GM20000 (cell line): ENCODE measurements around the gene SDHAF3.
A peak's percentile ranks its signal among the peaks of the same experiment; 100 is the strongest.
"Not testable (repeated sequence)": the region's sequence is repeated elsewhere in the genome, so short reads cannot be mapped to it uniquely, and the experiment has no call there.

Experiments
- DNase-seq: peaks from one replicate; pipeline ENCODE4 v3.0.0; 2012; ENCODE audit warnings: low spot score
- TF ChIP-seq, protein P1 (sequence below): IDR thresholded peaks from 2 replicates; pipeline ENCODE4 v1.5.1; 2012; ENCODE audit warnings: mild to moderate bottlenecking, control low read depth; ENCODE audit errors: extremely low read depth, missing control alignments

SDHAF3 gene

GRCh38 chr7:97166308-97166707, 48.8 kb downstream of the SDHAF3 start:
- TF ChIP-seq, protein P1, sequence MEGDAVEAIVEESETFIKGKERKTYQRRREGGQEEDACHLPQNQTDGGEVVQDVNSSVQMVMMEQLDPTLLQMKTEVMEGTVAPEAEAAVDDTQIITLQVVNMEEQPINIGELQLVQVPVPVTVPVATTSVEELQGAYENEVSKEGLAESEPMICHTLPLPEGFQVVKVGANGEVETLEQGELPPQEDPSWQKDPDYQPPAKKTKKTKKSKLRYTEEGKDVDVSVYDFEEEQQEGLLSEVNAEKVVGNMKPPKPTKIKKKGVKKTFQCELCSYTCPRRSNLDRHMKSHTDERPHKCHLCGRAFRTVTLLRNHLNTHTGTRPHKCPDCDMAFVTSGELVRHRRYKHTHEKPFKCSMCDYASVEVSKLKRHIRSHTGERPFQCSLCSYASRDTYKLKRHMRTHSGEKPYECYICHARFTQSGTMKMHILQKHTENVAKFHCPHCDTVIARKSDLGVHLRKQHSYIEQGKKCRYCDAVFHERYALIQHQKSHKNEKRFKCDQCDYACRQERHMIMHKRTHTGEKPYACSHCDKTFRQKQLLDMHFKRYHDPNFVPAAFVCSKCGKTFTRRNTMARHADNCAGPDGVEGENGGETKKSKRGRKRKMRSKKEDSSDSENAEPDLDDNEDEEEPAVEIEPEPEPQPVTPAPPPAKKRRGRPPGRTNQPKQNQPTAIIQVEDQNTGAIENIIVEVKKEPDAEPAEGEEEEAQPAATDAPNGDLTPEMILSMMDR, result no peak
- no peak for DNase-seq

GRCh38 chr7:97167176-97167575, 49.7 kb downstream of the SDHAF3 start:
- TF ChIP-seq, protein P1, result no peak
- DNase-seq, result no peak

GRCh38 chr7:97167749-97168148, 50.3 kb downstream of the SDHAF3 start:
- TF ChIP-seq, protein P1, result no peak

DNA sequence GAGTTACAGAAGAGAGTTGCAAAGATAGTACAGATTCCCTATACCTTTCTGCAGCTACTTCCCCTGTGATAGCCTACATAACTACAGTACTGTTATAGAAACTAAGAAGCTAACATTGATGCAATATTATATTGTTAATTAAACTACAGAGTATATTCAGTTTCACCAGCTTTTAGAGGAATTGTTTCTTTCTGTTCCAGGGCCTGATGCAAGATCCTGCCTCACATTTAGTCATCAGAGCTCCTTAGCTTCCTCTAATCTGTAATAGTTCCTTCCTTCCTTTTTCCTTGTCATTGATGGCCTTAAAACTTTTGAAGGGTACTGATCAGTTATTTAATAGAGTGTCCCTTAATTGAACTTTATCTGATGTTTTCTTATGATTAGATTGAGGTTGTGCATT, 56.8 kb downstream of the SDHAF3 start:
- no peak for DNase-seq
- TF ChIP-seq, protein P1, result no peak

More at GRCh38 chr7:97167749-97168148, 50.3 kb downstream of the SDHAF3 start:
- DNase-seq, result no peak

DNA sequence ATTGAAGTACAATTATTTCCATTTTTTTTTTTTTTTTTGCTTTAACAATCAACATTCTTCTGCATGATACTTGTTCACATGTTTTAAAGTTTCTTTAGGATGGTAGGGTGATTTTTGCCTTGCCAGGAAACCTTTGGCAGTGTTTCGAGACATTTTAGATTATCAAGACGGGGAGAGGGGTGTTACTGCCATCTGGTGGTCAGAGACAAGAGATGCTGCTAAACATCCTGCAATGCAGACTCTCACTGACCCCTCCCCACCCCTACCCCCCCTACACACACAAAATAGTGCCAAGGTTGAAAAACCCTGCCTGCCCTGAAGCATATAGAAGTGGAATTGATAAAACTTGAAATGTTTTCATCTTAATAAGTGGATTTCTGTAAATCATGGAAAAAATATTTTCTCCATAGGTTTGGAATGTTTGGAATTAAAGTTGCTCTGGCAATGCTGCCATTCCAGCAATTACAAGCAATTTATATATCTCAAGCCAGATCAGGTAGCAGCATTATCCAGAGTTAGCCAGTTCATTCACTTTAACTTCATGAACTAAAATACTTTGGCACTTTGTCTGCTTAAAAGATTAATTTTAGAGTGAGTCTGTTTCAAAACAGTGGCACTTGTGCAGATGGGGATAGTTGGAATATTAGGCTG, 62.1 kb downstream of the SDHAF3 start:
- TF ChIP-seq, protein P1, result peak; percentile 41
- peak; percentile 56 for DNase-seq

GRCh38 chr7:97187067-97187466, 69.6 kb downstream of the SDHAF3 start:
- TF ChIP-seq, protein P1, result no peak
- DNase-seq, result no peak

DNA sequence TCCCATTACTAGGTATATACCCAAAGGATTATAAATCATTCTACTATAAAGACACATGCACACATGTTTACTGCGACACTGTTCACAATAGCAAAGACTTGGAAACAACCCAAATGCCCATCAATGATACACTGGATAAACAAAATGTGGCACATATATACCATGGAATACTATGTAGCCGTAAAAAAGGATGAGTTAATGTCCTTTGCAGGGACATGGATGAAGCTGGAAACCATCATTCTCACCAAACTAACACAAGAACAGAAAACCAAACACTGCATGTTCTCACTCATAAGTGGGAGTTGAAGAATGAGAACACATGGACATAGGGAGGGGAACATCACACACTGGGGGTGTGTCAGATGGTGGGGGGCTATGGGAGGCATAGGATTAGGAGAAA, 78.7 kb downstream of the SDHAF3 start:
- DNase-seq, result not testable (repeated sequence)

- DNase-seq, result no peak
- TF ChIP-seq, protein P1, result no peak
These were observed 81.1 kb downstream of the SDHAF3 start for GRCh38 chr7:97198596-97198995.
